GM18909 (cell line): ENCODE results near the gene RELB.
"Not testable (repeated sequence)": the region's sequence is repeated elsewhere in the genome, so short reads cannot be mapped to it uniquely, and the experiment has no call there.

Source experiments
- ATAC-seq: cut with Tn5 transposase; IDR thresholded peaks from one replicate; pipeline ENCODE4 v1.9.1; 2021; ENCODE audit warnings: mild to moderate bottlenecking; ENCODE audit not compliant: unreplicated experiment, poor library complexity

The RELB gene

GRCh38 chr19:45001087-45001739 lies at the start of gene RELB:
TSS of gene RELB (plus strand) at chr19:45001464. CDS start at chr19:45001580, 116 bp downstream.
- ATAC-seq, result peak; percentile 55

- ATAC-seq, result peak; percentile 2
Measured at GRCh38 chr19:44954278-44954648, 47.0 kb upstream of the RELB start.

- peak; percentile 82 for ATAC-seq
Measured at GRCh38 chr19:44954649-44955504, 46.4 kb upstream of the RELB start, which contains the start of gene CLPTM1. TSS of gene CLPTM1 (plus strand) at chr19:44955380. CDS start at chr19:44955396, 16 bp downstream.

GRCh38 chr19:44955505-44956439 lies 45.5 kb upstream of the RELB start:
- peak; percentile 26 for ATAC-seq

- ATAC-seq, result no peak
Measured at GRCh38 chr19:44957526-44957925, 43.7 kb upstream of the RELB start.

- no peak for ATAC-seq
Measured at GRCh38 chr19:44958090-44958489, 43.2 kb upstream of the RELB start.

GRCh38 chr19:44959691-44960090 lies 41.6 kb upstream of the RELB start:
- no peak for ATAC-seq

GRCh38 chr19:44960906-44961728 lies 40.1 kb upstream of the RELB start:
- no peak for ATAC-seq

GRCh38 chr19:44961821-44962220 lies 39.4 kb upstream of the RELB start:
- no peak for ATAC-seq

GRCh38 chr19:44968118-44968517 lies 33.1 kb upstream of the RELB start:
- ATAC-seq, result no peak

- ATAC-seq, result no peak
Measured at GRCh38 chr19:44968670-44969069, 32.6 kb upstream of the RELB start.

- no peak for ATAC-seq
Measured at GRCh38 chr19:44969437-44969836, 31.8 kb upstream of the RELB start.

- not testable (repeated sequence) for ATAC-seq
Measured at GRCh38 chr19:44971451-44971850, 29.8 kb upstream of the RELB start.

- ATAC-seq, result no peak
Measured at GRCh38 chr19:44972802-44973201, 28.5 kb upstream of the RELB start.

- ATAC-seq, result no peak
Measured at GRCh38 chr19:44973982-44974735, 27.1 kb upstream of the RELB start.

GRCh38 chr19:44974857-44975256 lies 26.4 kb upstream of the RELB start:
- no peak for ATAC-seq

- ATAC-seq, result no peak
Measured at GRCh38 chr19:44975444-44975843, 25.8 kb upstream of the RELB start.

GRCh38 chr19:44984005-44984404 lies 17.3 kb upstream of the RELB start:
- ATAC-seq, result no peak

GRCh38 chr19:44985445-44985844 lies 15.8 kb upstream of the RELB start:
- ATAC-seq, result no peak
